ENCODE results near the gene CTRB1. TPM values are rescaled to one million over a fixed set of nuclear protein-coding genes. Genes with fewer than 3 reads are reported as not detected.
"Not testable (repeated sequence)": the region's sequence is repeated elsewhere in the genome, so short reads cannot be mapped to it uniquely, and the experiment has no call there.

Gene CTRB1
- total and polyA plus RNA-seq, 2 donors (not counting 3 experiments of a cell fraction or from before 2014, with no cell fraction given), result not detected

DNA sequence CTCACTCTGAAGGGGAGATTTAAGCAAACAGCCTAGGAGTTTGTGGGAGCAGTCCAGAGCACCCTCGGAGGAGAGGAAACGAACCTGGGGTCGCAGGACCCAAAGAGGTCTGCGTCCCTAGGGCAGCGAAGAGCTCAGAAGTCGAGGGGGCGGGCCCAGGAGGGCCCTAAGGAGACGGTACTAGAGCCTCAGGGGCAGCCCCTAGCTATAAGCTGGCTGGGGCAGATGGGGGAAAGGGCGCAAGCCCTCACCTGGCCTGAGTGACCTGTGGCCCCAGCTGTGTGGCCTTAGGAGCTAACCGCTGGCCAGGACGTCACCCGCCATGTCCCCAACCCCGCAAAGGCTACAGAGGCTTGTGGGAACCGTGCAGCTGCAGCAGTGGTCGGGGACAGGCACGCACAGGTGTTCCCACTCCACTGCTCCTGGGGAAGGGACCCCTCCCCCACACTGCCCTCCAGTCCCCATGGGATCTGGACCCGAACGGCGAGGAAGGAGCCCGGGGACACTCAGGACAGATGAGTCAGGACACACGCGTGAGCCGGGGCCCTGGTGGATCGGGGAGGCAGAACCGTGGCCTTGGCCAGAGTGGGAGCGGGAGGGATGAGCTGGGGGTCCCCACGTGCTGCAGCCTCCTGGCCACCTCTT lies 9.8 kb upstream of the CTRB1 start:
- H3K4me3 ChIP-seq (replicated peaks in 1 of 3; ENCODE audit: insufficient read depth in 1 of 3, low read depth in 1 of 3, low read length in 3 of 3), result no peak overlapping the region
- H3K9me1 ChIP-seq (replicated peaks; ENCODE audit: control insufficient read depth, extremely low read depth, insufficient read depth, low read length), result no peaks in the 10 kb centered on the region
- intact Hi-C loops (cut with micrococcal nuclease), result no loop called here
- H3K27me3 ChIP-seq (ENCODE audit: control insufficient read depth in 2 of 2, insufficient read depth in 2 of 2, low read length in 2 of 2), result no peaks in the 10 kb centered on the region
- no peak overlapping the region for H3K9ac ChIP-seq (replicated peaks; ENCODE audit: extremely low read depth, insufficient read depth, low read length)
- no peaks in the 10 kb centered on the region for H3K36me3 ChIP-seq (ENCODE audit: control insufficient read depth in 2 of 2, extremely low read depth in 1 of 2, insufficient read depth in 2 of 2, low read length in 2 of 2)
- DNase-seq (ENCODE audit: low read depth, low spot score) (no peak), FAIRE-seq (no peak)
- TF ChIP-seq MYC (IDR thresholded peaks at IDR 0.05; ENCODE audit: low read depth, low read length) (no peak), FOS (IDR thresholded peaks at IDR 0.05; ENCODE audit: borderline replicate concordance, insufficient read depth, low read length) (no peak), JUN (IDR thresholded peaks at IDR 0.05; ENCODE audit: borderline replicate concordance, insufficient read depth, insufficient read length, low read depth) (no peak)
- TF ChIP-seq, protein P1, sequence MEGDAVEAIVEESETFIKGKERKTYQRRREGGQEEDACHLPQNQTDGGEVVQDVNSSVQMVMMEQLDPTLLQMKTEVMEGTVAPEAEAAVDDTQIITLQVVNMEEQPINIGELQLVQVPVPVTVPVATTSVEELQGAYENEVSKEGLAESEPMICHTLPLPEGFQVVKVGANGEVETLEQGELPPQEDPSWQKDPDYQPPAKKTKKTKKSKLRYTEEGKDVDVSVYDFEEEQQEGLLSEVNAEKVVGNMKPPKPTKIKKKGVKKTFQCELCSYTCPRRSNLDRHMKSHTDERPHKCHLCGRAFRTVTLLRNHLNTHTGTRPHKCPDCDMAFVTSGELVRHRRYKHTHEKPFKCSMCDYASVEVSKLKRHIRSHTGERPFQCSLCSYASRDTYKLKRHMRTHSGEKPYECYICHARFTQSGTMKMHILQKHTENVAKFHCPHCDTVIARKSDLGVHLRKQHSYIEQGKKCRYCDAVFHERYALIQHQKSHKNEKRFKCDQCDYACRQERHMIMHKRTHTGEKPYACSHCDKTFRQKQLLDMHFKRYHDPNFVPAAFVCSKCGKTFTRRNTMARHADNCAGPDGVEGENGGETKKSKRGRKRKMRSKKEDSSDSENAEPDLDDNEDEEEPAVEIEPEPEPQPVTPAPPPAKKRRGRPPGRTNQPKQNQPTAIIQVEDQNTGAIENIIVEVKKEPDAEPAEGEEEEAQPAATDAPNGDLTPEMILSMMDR (IDR thresholded peaks at IDR 0.05; ENCODE audit: extremely low read depth in 1 of 2, insufficient read depth in 1 of 2, low read depth in 1 of 2, low read length in 2 of 2), result no peak
- H3K27ac ChIP-seq (ENCODE audit: insufficient read depth, low read depth, low read length), result no peak overlapping the region
- H2AFZ ChIP-seq (ENCODE audit: low read depth, low read length), result no peak overlapping the region
- POLR2A ChIA-PET, result no interaction called here
- H3K9me3 ChIP-seq (replicated peaks; ENCODE audit: control insufficient read depth, insufficient read depth, low read length), result no peaks in the 10 kb centered on the region
- H3K4me2 ChIP-seq (ENCODE audit: insufficient read depth, low read length), result no peak overlapping the region
- no peaks in the 10 kb centered on the region for H3K79me2 ChIP-seq (ENCODE audit: control insufficient read depth, insufficient read depth, low read length)
- BruUV-seq (replicated peaks), result no TSS peak
- no peaks in the 10 kb centered on the region for H3K4me1 ChIP-seq (ENCODE audit: control insufficient read depth, extremely low read depth, insufficient read depth, low read length)
- H4K20me1 ChIP-seq (replicated peaks; ENCODE audit: control insufficient read depth, extremely low read depth, insufficient read depth, low read length), result no peaks in the 10 kb centered on the region
- CTCF ChIA-PET, result interaction anchor here (0.7 to 1.5 kb wide), 5 partner anchors 10 to 255 kb away, joined by 3 to 4 read pairs (median 3); no protein-coding TSS in a partner anchor
- dilution Hi-C loops (cut with MboI; ENCODE audit: extremely low pct_ligation_motif_present, low sequenced_read_pairs), result no loop called here

DNA sequence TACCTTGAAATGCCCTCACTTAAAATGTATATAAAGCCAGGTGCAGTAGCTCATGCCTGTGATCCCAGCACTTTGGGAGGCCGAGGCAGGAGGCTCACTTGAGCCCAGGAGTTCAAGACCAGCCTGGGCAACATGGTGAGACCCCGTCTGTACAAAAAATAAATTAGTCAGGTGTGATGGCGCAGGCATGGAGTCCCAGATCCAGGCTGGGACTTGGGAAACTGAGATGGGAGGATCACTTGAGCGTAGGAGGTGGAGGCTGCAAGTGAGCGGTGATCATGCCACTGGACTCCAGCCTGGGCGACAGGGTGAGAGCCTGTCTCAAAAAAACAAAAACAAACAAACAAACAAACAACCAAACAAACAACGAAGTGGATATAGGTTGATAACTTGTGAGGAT lies 9.3 kb upstream of the CTRB1 start:
- H3K9ac ChIP-seq (replicated peaks; ENCODE audit: extremely low read depth, insufficient read depth, low read length); H3K9me3 ChIP-seq (replicated peaks; ENCODE audit: control insufficient read depth, insufficient read depth, low read length); H3K4me2 ChIP-seq (ENCODE audit: insufficient read depth, low read length); H3K36me3 ChIP-seq (ENCODE audit: control insufficient read depth in 2 of 2, extremely low read depth in 1 of 2, insufficient read depth in 2 of 2, low read length in 2 of 2); dilution Hi-C loops (cut with MboI; ENCODE audit: extremely low pct_ligation_motif_present, low sequenced_read_pairs); H3K4me1 ChIP-seq (ENCODE audit: control insufficient read depth, extremely low read depth, insufficient read depth, low read length); H4K20me1 ChIP-seq (replicated peaks; ENCODE audit: control insufficient read depth, extremely low read depth, insufficient read depth, low read length); FAIRE-seq; DNase-seq (ENCODE audit: low read depth, low spot score); H3K4me3 ChIP-seq (replicated peaks in 1 of 3; ENCODE audit: insufficient read depth in 1 of 3, low read depth in 1 of 3, low read length in 3 of 3); H3K79me2 ChIP-seq (ENCODE audit: control insufficient read depth, insufficient read depth, low read length); H3K27ac ChIP-seq (ENCODE audit: insufficient read depth, low read depth, low read length); BruUV-seq (replicated peaks); H3K9me1 ChIP-seq (replicated peaks; ENCODE audit: control insufficient read depth, extremely low read depth, insufficient read depth, low read length); intact Hi-C loops (cut with micrococcal nuclease); H3K27me3 ChIP-seq (ENCODE audit: control insufficient read depth in 2 of 2, insufficient read depth in 2 of 2, low read length in 2 of 2); POLR2A ChIA-PET; H2AFZ ChIP-seq (ENCODE audit: low read depth, low read length): not testable (repeated sequence)
- CTCF ChIA-PET, result interaction anchor here (1.1 to 1.5 kb wide), 3 partner anchors 10 to 24 kb away, joined by 3 to 4 read pairs (median 3); no protein-coding TSS in a partner anchor

Measured in endothelial cell of umbilical vein (primary cell).